HG03097 (cell line): ENCODE measurements around the gene ODF2.

Source experiments
- ATAC-seq: cut with Tn5 transposase; IDR thresholded peaks from one replicate; pipeline ENCODE4 v1.9.1; 2021; ENCODE audit not compliant: unreplicated experiment, low FRiP score

The ODF2 gene

DNA sequence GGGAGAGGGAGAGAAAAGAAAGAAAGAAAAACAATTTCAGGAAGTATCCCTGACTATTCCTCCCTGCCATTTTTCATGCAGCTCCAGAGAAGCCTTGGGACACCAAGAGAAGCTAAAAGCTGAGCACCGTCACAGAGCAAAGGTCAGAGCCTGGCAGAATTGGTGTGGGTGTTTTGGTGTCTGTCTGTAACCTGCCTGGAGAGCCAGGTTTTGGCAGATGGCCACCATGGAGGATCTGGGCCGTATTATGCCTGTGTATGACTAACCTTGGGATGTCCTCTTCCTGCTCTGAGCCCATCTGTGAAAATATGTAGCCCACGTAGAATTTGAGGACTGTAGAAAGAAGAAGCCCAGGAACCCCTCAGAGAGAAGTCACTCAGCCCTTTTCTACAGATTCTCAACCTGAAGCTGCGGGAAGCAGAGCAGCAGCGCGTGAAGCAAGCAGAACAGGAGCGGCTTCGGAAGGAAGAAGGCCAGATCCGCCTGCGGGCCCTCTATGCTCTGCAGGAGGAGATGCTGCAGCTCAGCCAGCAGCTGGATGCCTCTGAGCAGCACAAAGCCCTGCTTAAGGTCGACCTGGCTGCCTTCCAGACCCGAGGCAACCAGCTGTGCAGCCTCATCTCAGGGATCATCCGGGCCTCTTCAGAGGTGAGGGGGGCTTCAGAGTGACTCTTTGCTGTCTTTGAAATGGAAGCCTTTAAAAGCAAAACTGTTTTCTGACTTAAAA lies 67.6 kb downstream of the ODF2 start:
- no peak for ATAC-seq

DNA sequence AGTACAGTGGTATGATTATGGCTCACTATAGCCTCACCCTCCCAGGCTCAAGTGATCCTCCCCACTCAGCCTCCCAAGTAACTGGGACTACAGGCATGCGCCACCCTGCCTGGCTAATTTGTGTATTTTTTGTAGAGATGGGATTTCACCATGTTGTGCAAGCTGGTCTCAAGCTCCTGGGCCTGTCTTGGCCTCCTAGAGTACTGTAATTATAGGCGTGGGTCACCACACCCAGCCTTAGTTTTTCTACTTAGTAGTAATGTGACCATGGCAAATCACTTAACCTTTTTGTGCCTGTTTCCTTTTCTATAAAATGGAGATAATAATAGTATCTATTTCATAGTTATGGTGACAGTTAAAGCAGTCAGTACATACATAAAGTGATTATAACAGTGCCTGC lies 70.9 kb downstream of the ODF2 start:
- no peak for ATAC-seq

DNA sequence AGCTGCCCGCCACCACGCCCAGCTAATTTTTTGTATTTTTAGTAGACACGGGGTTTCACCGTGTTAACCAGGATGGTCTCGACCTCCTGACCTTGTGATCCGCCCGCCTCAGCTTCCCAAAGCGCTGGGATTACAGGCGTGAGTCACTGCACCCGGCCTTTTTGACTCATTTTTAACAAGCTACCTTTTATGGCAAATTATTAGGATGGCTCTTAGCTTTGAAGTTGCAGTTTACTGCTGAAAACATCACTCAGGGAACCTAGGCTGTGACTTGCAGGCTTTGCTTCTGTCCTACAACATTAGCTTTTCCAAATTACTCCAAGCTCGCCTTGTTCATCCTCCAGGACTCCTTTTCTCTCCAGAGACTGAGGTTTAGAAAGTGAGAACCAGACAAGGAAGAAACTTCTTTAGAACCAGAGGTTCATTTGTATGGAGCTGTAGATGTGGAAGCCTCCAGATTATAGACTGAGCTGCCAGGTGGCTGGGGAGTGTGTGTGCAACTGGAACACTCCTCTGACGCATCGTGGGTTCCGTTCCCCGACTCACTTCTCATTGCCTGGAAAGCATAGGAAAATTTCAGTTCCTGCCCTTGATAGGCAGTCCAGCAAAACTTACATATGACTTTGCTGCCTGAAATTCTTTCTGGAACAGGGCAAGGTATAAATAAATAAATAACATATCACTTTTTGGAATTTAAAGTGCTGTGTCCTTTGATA lies 72.8 kb downstream of the ODF2 start:
- ATAC-seq = no peak

DNA sequence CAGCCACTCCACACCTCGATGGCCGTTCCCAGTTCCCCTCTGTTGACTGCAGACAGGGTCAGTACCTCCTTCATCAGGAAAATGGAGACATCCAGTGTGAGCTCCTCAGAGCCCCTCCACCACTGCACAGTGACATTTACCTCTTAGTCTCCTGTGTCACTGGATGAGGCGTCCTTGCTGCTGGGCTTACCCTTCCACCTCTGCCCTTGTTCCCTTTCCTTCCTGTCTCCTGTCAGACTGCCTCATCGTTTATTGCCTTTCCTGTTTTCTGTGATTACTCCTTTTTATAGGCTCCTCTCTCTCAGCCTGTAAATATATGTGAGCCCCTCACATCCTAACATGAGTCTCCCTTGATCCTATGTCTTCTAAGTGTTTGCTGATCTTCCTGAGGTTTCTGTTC lies 73.4 kb downstream of the ODF2 start:
- no peak for ATAC-seq

DNA sequence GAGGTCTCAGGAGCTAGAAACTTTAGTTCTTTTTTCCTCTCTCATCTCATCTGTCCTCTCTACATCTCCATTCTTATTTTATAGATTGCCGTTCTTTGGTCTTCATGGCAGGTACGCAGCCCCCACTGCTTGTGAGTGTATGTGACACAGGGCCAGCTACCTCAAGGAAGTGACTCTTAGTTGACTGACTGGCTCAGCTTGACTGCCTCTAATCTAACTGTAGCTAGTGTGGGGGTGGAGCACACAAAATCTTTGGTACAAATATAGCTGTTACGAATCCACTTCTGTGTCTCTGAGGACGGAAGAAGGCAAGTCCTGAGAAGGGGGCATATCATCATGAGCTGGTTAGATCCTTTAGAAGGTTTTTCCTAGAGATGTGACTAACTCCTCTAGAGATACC lies 76.8 kb downstream of the ODF2 start:
- ATAC-seq = no peak

DNA sequence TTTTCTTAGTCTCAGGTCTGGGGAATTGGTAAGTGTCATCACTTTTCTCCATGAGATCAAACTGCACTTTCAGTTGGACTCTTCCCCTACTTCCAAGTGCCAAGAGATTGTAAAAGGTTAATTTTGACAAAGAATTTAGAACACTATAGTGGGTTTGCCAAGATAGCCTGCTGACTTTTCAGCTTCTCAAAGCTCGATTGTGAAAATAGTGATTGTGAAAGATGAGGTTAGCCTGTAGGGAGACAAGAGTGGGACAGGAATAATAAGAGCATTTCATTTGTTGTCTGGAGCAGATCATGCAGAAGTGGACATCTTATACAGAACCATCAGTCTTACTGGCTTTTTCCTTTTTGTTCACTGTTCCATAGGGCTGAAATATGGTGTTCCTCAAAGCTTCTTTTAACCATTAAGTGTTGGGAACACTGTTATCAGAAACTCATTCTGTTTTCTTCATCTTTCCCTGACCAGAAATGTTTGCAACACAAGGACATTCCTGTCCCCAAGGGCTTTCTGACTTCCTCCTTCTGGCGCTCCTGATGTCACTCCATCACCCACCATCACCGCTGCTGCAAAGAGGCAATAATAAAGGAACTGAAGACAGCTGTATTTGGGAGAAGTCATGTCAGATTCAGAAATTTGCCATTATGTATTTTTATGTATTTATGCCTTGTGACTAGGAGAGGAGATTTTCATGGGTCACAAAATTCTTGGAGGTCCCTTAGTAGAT lies 85.0 kb downstream of the ODF2 start:
- no peak for ATAC-seq

DNA sequence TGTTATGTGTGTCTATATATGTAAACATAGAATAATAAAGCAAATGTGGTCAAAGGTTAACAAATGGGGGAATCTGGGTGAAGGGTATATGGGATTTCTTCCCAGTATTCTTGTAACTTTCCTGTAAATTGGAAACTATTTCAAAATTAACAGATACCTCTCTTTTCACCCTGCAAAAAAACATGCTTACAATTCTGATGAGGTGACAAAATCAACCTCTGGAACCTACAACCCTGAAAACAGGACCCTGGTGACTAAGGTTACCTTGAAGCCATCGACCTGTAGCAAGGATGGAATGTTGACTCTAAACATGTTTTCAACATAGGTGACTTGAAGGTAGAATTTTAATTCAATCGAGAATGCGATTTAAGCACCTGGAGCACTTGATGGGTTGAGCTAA lies 90.7 kb downstream of the ODF2 start:
- ATAC-seq = no peak

DNA sequence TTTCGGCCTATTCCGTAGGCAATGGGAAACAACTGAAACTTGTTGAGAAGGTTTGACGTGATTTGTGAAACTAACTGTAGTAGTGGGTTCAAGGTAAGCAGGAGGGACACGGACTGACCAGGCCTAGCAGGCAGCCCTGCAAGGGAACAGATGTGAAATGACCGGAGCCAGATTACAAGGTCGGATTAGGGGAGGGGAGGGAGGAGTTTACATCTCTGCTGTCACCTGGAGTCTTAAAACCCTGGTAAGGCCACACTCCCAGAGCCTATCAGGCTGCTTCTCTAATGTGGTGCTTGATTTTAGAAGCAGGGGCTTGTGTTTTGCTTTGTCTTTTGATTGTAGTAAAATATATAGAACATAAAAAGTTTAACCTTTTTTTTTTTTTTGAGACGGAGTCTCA lies 93.1 kb downstream of the ODF2 start:
- ATAC-seq = no peak

DNA sequence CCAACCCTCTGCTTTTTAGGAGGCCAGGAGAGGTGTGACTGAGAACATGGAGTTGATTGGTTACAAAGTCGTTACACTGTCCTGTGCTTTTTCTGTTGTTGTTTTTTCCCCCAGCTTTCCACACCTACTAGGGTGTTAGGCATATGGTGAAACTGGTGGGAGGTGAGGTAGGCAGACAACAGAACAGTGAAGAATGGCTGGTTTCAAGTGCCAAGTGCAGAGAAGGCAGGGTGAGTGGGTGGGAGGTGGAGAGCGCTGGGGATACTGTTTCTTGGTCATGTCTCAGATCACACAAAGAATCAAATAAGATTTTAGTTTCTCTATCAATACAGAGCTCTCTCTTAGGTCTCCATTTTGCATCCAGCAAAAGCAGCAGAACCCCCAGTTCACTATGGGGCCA lies 94.4 kb downstream of the ODF2 start:
- no peak for ATAC-seq
